ENCODE results near the gene SENP5. TPM values are rescaled to one million over a fixed set of nuclear protein-coding genes. Genes with fewer than 3 reads are reported as not detected.

Gene SENP5
- total and polyA plus RNA-seq, 2 donors = 11.3 to 24.8 TPM

DNA sequence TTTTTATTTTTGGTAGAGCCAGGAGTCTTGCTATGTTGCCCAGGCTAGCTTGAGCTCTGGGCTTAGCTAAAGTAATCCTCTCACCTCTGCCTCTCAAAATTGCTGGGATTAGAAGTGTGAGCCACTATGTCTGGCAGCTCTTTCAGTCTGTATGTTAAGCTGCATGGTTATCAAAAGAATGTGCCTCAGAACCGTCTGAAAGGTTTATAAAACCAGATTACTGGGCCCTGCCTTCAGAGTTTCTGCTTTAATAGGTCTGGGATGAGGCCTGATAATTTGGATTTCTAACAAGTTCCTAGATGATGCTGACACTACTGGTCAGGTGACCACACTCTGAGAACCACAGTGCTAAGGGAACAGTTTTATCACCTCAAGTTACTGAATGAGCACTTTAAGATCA, 34.6 kb downstream of the SENP5 start:
- Histone ChIP-seq H3K4me3 (ENCODE audit: low read length in 2 of 2) (no peak overlapping the region), H3K27me3 (ENCODE audit: control insufficient read depth in 2 of 2, insufficient read depth in 1 of 2, low read length in 1 of 2) (no peaks in the 10 kb centered on the region), H3K9me3 (ENCODE audit: control insufficient read depth in 2 of 2, insufficient read depth in 1 of 2, low read length in 1 of 2) (no peaks in the 10 kb centered on the region), H3K4me1 (ENCODE audit: control insufficient read depth in 2 of 2, insufficient read depth in 2 of 2, low read length in 2 of 2) (no peaks in the 10 kb centered on the region), H3K27ac (ENCODE audit: low read depth in 1 of 2, low read length in 1 of 2) (no peak overlapping the region), H3K36me3 (ENCODE audit: control insufficient read depth in 2 of 2, insufficient read depth in 2 of 2, low read length in 1 of 2) (peaks cover 33 to 64% of the 10 kb centered on the region in 2 donors)
- 97% methylated on average over 1 of the region's 1 CpG for WGBS
- no peak for DNase-seq (ENCODE audit: low read depth in 6 of 9, low spot score in 9 of 9)

DNA sequence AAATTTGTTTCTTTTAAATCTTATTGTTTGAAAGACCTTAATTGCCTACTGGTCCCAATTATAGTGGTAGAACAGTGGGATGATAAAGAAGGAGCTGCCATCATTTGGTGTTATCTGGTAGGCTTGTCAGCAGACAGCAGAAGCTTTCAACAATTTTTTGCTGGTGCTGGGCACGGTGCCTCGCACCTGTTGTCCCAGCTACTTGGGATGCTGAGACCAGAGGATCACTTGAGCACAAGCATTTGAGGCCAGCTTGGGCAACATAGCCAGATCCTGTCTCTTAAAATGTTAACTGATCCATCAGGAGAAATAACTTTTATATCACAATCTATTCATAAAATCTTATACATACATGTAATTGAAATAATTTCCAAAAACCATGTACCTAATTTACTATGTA, 36.0 kb downstream of the SENP5 start:
- peaks cover 33 to 66% of the 10 kb centered on the region in 2 donors for H3K36me3 ChIP-seq (ENCODE audit: control insufficient read depth in 2 of 2, insufficient read depth in 2 of 2, low read length in 1 of 2)

DNA sequence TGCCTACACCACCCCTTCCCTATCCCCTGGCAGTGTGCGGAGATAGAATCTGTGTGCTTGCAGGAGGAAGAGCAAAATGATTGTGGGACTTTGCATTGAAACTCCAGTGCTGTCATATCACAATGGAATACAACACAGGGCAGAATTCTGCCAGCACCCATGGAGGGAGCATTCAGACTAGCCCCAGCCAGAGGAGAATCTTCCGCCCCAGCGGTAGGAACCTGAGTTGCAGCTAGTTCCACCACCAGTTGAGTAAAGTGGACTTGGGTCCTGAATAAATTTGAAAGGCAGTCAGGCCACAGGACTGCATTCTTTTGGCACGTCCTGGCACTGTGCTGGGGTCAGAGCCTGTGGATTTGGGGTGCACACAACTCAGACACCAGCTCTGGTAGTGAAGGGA, 47.1 kb downstream of the SENP5 start:
- no peak for DNase-seq (ENCODE audit: low read depth in 6 of 9, low spot score in 9 of 9)
- H3K36me3 ChIP-seq (ENCODE audit: control insufficient read depth in 2 of 2, insufficient read depth in 2 of 2, low read length in 1 of 2) = peaks cover 13 to 15% of the 10 kb centered on the region in 2 donors
- H3K27ac ChIP-seq (ENCODE audit: low read depth in 1 of 2, low read length in 1 of 2) = no peak overlapping the region
- no peaks in the 10 kb centered on the region for H3K4me1 ChIP-seq (ENCODE audit: control insufficient read depth in 2 of 2, insufficient read depth in 2 of 2, low read length in 2 of 2)
- 97% methylated on average over 4 of the region's 4 CpGs for WGBS
- H3K4me3 ChIP-seq (ENCODE audit: low read length in 2 of 2) = no peak overlapping the region
- no peaks in the 10 kb centered on the region for H3K27me3 ChIP-seq (ENCODE audit: control insufficient read depth in 2 of 2, insufficient read depth in 1 of 2, low read length in 1 of 2)
- H3K9me3 ChIP-seq (ENCODE audit: control insufficient read depth in 2 of 2, insufficient read depth in 1 of 2, low read length in 1 of 2) = peaks cover 0 to 4% of the 10 kb centered on the region in 2 donors

More for the DNA sequence above, 36.0 kb downstream of the SENP5 start:
- H3K4me3 ChIP-seq (ENCODE audit: low read length in 2 of 2) = no peak overlapping the region
- no peaks in the 10 kb centered on the region for H3K27me3 ChIP-seq (ENCODE audit: control insufficient read depth in 2 of 2, insufficient read depth in 1 of 2, low read length in 1 of 2)
- no peaks in the 10 kb centered on the region for H3K9me3 ChIP-seq (ENCODE audit: control insufficient read depth in 2 of 2, insufficient read depth in 1 of 2, low read length in 1 of 2)
- no peak overlapping the region for H3K27ac ChIP-seq (ENCODE audit: low read depth in 1 of 2, low read length in 1 of 2)
- no peaks in the 10 kb centered on the region for H3K4me1 ChIP-seq (ENCODE audit: control insufficient read depth in 2 of 2, insufficient read depth in 2 of 2, low read length in 2 of 2)
- no peak for DNase-seq (ENCODE audit: low read depth in 6 of 9, low spot score in 9 of 9)
- whole genome bisulfite sequencing = 99% methylated on average over 2 of the region's 2 CpGs

DNA sequence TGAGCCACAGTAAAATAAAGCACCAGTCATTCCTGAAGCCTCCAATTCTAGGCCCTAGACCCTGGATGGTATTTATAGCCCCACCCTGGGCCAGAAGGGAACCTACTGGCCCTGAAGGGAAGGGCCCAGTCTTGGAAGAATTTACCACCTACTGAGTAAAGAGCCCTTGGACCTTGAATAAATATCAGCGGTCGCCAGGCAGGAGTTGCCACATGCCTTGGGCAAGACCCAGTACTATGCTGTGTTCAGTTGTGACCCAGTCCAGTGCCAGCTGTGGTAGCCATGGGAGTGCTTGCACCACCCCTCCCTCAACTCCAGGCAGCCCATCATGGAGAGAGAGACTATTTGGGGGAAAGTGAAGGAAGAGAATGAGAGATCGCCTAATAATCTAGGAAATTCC, 47.7 kb downstream of the SENP5 start:
- Histone ChIP-seq H3K36me3 (ENCODE audit: control insufficient read depth in 2 of 2, insufficient read depth in 2 of 2, low read length in 1 of 2) (peaks cover 13 to 15% of the 10 kb centered on the region in 2 donors), H3K4me1 (ENCODE audit: control insufficient read depth in 2 of 2, insufficient read depth in 2 of 2, low read length in 2 of 2) (no peaks in the 10 kb centered on the region), H3K9me3 (ENCODE audit: control insufficient read depth in 2 of 2, insufficient read depth in 1 of 2, low read length in 1 of 2) (peaks cover 0 to 4% of the 10 kb centered on the region in 2 donors), H3K27me3 (ENCODE audit: control insufficient read depth in 2 of 2, insufficient read depth in 1 of 2, low read length in 1 of 2) (no peaks in the 10 kb centered on the region), H3K4me3 (ENCODE audit: low read length in 2 of 2) (no peak overlapping the region), H3K27ac (ENCODE audit: low read depth in 1 of 2, low read length in 1 of 2) (no peak overlapping the region)
- no peak for DNase-seq (ENCODE audit: low read depth in 6 of 9, low spot score in 9 of 9)
- 97% methylated on average over 3 of the region's 3 CpGs for WGBS

DNA sequence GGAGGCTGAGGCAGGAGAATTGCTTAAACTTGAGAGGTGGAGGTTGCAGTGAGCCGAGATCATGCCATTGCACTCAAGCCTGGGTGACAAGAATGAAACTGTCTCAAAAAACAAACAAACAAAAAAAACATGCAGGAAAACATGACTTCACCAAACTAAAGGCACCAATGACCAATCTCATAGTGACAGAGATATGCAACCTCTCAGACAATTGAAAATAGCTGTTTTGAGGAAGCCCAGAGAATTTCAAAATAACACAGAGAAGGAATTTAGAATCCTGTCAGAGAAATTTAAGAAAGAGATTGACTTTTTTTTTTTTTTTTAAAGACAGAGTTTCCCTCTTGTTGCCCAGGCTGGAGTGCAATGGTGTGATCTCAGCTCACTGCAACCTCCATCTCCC, 48.5 kb downstream of the SENP5 start:
- DNase-seq (ENCODE audit: low read depth in 6 of 9, low spot score in 9 of 9) = no peak
- H3K4me1 ChIP-seq (ENCODE audit: control insufficient read depth in 2 of 2, insufficient read depth in 2 of 2, low read length in 2 of 2) = no peaks in the 10 kb centered on the region
- H3K27ac ChIP-seq (ENCODE audit: low read depth in 1 of 2, low read length in 1 of 2) = no peak overlapping the region
- peaks cover 13 to 15% of the 10 kb centered on the region in 2 donors for H3K36me3 ChIP-seq (ENCODE audit: control insufficient read depth in 2 of 2, insufficient read depth in 2 of 2, low read length in 1 of 2)
- H3K27me3 ChIP-seq (ENCODE audit: control insufficient read depth in 2 of 2, insufficient read depth in 1 of 2, low read length in 1 of 2) = no peaks in the 10 kb centered on the region
- H3K9me3 ChIP-seq (ENCODE audit: control insufficient read depth in 2 of 2, insufficient read depth in 1 of 2, low read length in 1 of 2) = peaks cover 0 to 4% of the 10 kb centered on the region in 2 donors
- WGBS = 98% methylated on average over 1 of the region's 1 CpG
- no peak overlapping the region for H3K4me3 ChIP-seq (ENCODE audit: low read length in 2 of 2)

DNA sequence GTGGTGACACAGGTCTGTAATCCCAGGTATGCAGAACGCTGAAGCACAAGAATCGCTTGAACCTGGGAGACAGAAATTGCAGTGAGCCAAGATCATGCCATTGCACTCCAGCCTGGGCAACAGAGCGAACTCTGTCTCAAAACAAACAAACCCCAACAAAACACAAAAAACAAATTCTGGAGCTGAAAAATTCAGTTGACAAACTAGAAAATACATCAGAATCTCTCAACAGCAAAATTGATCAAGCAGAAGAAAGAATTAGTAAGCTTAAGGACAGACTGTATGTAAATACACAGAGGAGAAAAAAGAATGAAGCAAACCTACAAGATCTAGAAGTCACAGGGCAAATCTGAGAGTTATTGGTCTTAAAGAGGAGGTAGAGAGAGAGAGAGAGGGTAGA, 49.3 kb downstream of the SENP5 start:
- H3K4me3 ChIP-seq (ENCODE audit: low read length in 2 of 2) = no peak overlapping the region
- H3K36me3 ChIP-seq (ENCODE audit: control insufficient read depth in 2 of 2, insufficient read depth in 2 of 2, low read length in 1 of 2) = peaks cover 13 to 15% of the 10 kb centered on the region in 2 donors
- H3K27me3 ChIP-seq (ENCODE audit: control insufficient read depth in 2 of 2, insufficient read depth in 1 of 2, low read length in 1 of 2) = no peaks in the 10 kb centered on the region
- no peak overlapping the region for H3K27ac ChIP-seq (ENCODE audit: low read depth in 1 of 2, low read length in 1 of 2)
- DNase-seq (ENCODE audit: low read depth in 6 of 9, low spot score in 9 of 9) = no peak
- 98% methylated on average over 3 of the region's 3 CpGs for WGBS
- peaks cover 0 to 4% of the 10 kb centered on the region in 2 donors for H3K9me3 ChIP-seq (ENCODE audit: control insufficient read depth in 2 of 2, insufficient read depth in 1 of 2, low read length in 1 of 2)
- H3K4me1 ChIP-seq (ENCODE audit: control insufficient read depth in 2 of 2, insufficient read depth in 2 of 2, low read length in 2 of 2) = no peaks in the 10 kb centered on the region

DNA sequence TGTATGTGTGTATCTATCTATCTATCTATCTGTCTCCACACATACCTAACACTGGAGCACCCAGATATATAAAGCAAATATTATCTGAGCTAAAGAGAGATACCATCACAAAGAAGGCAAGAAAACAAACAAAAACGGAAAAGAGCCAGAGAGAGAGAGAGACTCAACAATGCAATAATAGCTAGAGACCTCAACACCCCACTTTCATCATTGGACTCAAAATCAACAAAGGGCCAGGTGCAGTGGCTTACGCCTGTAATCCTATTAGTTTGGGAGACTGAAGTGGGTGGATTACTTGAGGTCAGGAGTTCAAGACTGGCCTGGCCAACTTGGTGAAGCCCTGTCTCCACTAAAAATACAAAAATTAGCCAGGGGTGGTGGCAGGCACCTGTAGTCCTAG, 51.2 kb downstream of the SENP5 start:
- Histone ChIP-seq H3K4me1 (ENCODE audit: control insufficient read depth in 2 of 2, insufficient read depth in 2 of 2, low read length in 2 of 2) (no peaks in the 10 kb centered on the region), H3K9me3 (ENCODE audit: control insufficient read depth in 2 of 2, insufficient read depth in 1 of 2, low read length in 1 of 2) (peaks cover 0 to 4% of the 10 kb centered on the region in 2 donors), H3K4me3 (ENCODE audit: low read length in 2 of 2) (no peak overlapping the region), H3K27me3 (ENCODE audit: control insufficient read depth in 2 of 2, insufficient read depth in 1 of 2, low read length in 1 of 2) (no peaks in the 10 kb centered on the region), H3K27ac (ENCODE audit: low read depth in 1 of 2, low read length in 1 of 2) (no peak overlapping the region), H3K36me3 (ENCODE audit: control insufficient read depth in 2 of 2, insufficient read depth in 2 of 2, low read length in 1 of 2) (peaks cover 20 to 24% of the 10 kb centered on the region in 2 donors)
- no peak for DNase-seq (ENCODE audit: low read depth in 6 of 9, low spot score in 9 of 9)
- WGBS = 97% methylated on average over 2 of the region's 2 CpGs

DNA sequence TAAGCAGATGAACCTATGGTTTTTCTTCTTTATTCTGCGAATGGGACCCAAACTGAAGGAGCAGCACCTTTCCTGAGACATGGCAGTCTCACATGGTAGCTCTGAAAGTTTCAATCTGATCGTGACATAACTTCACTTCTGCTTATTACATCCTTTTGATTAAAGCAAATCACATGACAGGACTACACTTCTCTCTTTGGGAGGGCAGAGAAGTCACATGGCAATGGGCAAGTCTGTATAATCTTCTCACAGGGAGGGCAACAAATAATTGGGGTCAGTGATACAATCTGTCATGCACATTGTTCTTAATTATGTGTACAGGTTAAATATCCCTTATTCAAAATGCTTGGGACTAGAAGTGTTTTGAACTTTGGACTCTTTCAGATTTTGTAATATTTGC, 53.0 kb downstream of the SENP5 start:
- Histone ChIP-seq H3K4me1 (ENCODE audit: control insufficient read depth in 2 of 2, insufficient read depth in 2 of 2, low read length in 2 of 2) (no peaks in the 10 kb centered on the region), H3K27me3 (ENCODE audit: control insufficient read depth in 2 of 2, insufficient read depth in 1 of 2, low read length in 1 of 2) (no peaks in the 10 kb centered on the region), H3K27ac (ENCODE audit: low read depth in 1 of 2, low read length in 1 of 2) (no peak overlapping the region), H3K36me3 (ENCODE audit: control insufficient read depth in 2 of 2, insufficient read depth in 2 of 2, low read length in 1 of 2) (peaks cover 11 to 17% of the 10 kb centered on the region in 2 donors), H3K9me3 (ENCODE audit: control insufficient read depth in 2 of 2, insufficient read depth in 1 of 2, low read length in 1 of 2) (peaks cover 0 to 4% of the 10 kb centered on the region in 2 donors), H3K4me3 (ENCODE audit: low read length in 2 of 2) (no peak overlapping the region)
- WGBS = 65% methylated on average over 2 of the region's 2 CpGs
- no peak for DNase-seq (ENCODE audit: low read depth in 6 of 9, low spot score in 9 of 9)

DNA sequence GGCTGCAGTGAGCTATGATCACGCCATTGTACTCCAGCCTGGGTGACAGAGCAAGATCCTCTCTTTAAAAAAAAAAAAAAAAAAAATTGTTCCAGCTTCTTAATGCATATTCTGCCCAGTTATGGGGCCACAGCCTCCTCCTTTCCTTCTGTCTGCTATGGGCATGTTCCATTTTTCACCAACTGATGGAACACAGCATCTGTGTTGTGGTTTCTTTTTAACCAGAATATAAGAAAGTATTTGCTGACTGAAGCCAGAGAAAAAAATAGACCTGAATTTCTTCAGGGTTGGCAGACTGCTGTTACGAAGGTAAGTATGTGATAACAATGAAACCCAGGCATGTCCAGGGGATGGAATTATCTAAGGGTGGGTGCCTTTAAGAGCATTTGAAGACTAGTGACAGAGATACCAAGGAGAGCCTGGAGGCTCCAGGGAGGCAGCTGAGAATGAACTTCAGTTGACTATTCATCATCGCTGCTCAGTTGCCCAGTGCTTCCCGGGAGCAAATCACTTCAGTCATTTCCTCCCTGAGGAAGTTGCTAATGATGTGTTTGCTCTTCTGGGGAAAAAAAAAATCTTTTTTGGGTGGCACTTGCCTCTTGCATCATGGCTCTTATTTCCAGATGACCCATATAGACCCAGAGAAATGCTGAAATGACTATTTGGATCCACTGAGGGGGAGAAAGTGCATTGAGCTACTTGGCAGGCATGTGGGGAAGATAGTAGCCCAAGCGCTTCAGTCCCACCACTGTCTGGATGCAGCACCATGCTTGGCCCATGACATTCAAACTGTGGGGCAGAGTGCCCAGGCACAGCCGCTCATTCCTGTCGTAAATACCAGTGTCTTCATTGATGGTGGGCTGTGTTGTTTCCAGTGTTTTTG, 60.1 kb downstream of the SENP5 start:
- H3K36me3 ChIP-seq (ENCODE audit: control insufficient read depth in 2 of 2, insufficient read depth in 2 of 2, low read length in 1 of 2) = peaks cover 32 to 58% of the 10 kb centered on the region in 2 donors

More for the DNA sequence above, 60.1 kb downstream of the SENP5 start:
- peaks cover 13 to 15% of the 10 kb centered on the region in 2 donors for H3K4me1 ChIP-seq (ENCODE audit: control insufficient read depth in 2 of 2, insufficient read depth in 2 of 2, low read length in 2 of 2)
- no peaks in the 10 kb centered on the region for H3K27me3 ChIP-seq (ENCODE audit: control insufficient read depth in 2 of 2, insufficient read depth in 1 of 2, low read length in 1 of 2)
- peak in 1 of 9 donors; percentile 36 for DNase-seq (ENCODE audit: low read depth in 6 of 9, low spot score in 9 of 9)
- 81% methylated on average over 7 of the region's 7 CpGs for WGBS
- H3K4me3 ChIP-seq (ENCODE audit: low read length in 2 of 2) = no peak overlapping the region
- no peaks in the 10 kb centered on the region for H3K9me3 ChIP-seq (ENCODE audit: control insufficient read depth in 2 of 2, insufficient read depth in 1 of 2, low read length in 1 of 2)
- H3K27ac ChIP-seq (ENCODE audit: low read depth in 1 of 2, low read length in 1 of 2) = no peak overlapping the region
